HEK293 (cell line): ENCODE measurements around the gene APOC1.

Experiments used
- CTCF ChIA-PET: fragments of 350-600 bp; formaldehyde crosslinking; extraction: SDS; loops from one replicate; lab custom pipeline; 2021; ENCODE audit warnings: antibody characterized with exemption; lab: Yijun Ruan, JAX
- POLR2A ChIA-PET: fragments of 300-600 bp; formaldehyde crosslinking; extraction: SDS; loops from one replicate; lab custom pipeline; 2020; ENCODE audit warnings: antibody characterized with exemption, inconsistent platforms; lab: Yijun Ruan, JAX
- H3K27ac ChIP-seq: fragments of 200-500 bp; sonication (Bioruptor generic); 2 replicates; pipeline ENCODE4 v1.5.1; 2014; ENCODE audit warnings: low read depth, low read length, control low read depth, inconsistent platforms; ENCODE audit errors: extremely low read depth
- H3K36me3 ChIP-seq, 2 experiments: fragments of 200-500 bp in 1 of 2; sonication (Bioruptor generic) in 1 of 2; 1 replicate in 1 of 2; 2 replicates in 1 of 2; pipeline ENCODE4 v1.5.1; 2014 to 2017; ENCODE audit warnings: inconsistent platforms in 2 of 2, low read length in 2 of 2; ENCODE audit not compliant: control insufficient read depth in 2 of 2, insufficient read depth in 1 of 2
- H3K4me1 ChIP-seq: fragments of 200-500 bp; sonication (Bioruptor generic); 2 replicates; pipeline ENCODE4 v1.5.1; 2014; ENCODE audit warnings: mild to moderate bottlenecking, low read length, inconsistent platforms; ENCODE audit not compliant: control insufficient read depth, insufficient read depth
- H3K4me3 ChIP-seq: 2 replicates; pipeline ENCODE4 v1.5.1; 2011; ENCODE audit warnings: low read depth, mild to moderate bottlenecking, control low read depth, low read length, moderate library complexity
- H3K9me3 ChIP-seq: fragments of 200-500 bp; sonication (Bioruptor generic); 2 replicates; pipeline ENCODE4 v1.5.1; 2014; ENCODE audit warnings: low read depth, low read length, inconsistent platforms; ENCODE audit not compliant: control insufficient read depth, insufficient read depth
- CTCF ChIP-seq: fragments of 450-650 bp; formaldehyde crosslinking; IDR thresholded peaks from 2 replicates; pipeline ENCODE4 v1.5.1; 2016; ENCODE audit warnings: missing biosample characterization, missing genetic modification characterization
- GLI2 ChIP-seq: fragments of 450-650 bp; formaldehyde crosslinking; IDR thresholded peaks from 2 replicates; pipeline ENCODE4; 2017; ENCODE audit warnings: missing biosample characterization, missing genetic modification characterization, low read depth, borderline replicate concordance
- KLF8 ChIP-seq: fragments of 450-650 bp; formaldehyde crosslinking; IDR thresholded peaks from 2 replicates; pipeline ENCODE4 v1.5.1; 2016; ENCODE audit warnings: missing biosample characterization, missing genetic modification characterization
- PRDM10 ChIP-seq: fragments of 450-650 bp; formaldehyde crosslinking; IDR thresholded peaks from 2 replicates; pipeline ENCODE4 v1.5.1; 2016; ENCODE audit warnings: missing biosample characterization, missing genetic modification characterization
- SP7 ChIP-seq: fragments of 450-650 bp; formaldehyde crosslinking; IDR thresholded peaks from 2 replicates; pipeline ENCODE4 v1.5.1; 2016; ENCODE audit warnings: missing biosample characterization, missing genetic modification characterization
- TRIM28 ChIP-seq: IDR thresholded peaks from 2 replicates; pipeline ENCODE4 v1.6.1; 2011; ENCODE audit warnings: low read length, control low read depth, borderline replicate concordance
- YY1 ChIP-seq: fragments of 450-650 bp; formaldehyde crosslinking; IDR thresholded peaks from 2 replicates; pipeline ENCODE4 v1.5.1; 2018; ENCODE audit warnings: missing biosample characterization, missing genetic modification characterization
- ZFP37 ChIP-seq: fragments of 450-650 bp; formaldehyde crosslinking; IDR thresholded peaks from 2 replicates; pipeline ENCODE4 v1.5.1; 2016; ENCODE audit warnings: missing biosample characterization, missing genetic modification characterization
- ZNF148 ChIP-seq: fragments of 450-650 bp; formaldehyde crosslinking; IDR thresholded peaks from 2 replicates; pipeline ENCODE4 v1.5.0; 2017; ENCODE audit warnings: missing biosample characterization, missing genetic modification characterization, borderline replicate concordance
- ZNF19 ChIP-seq: fragments of 450-650 bp; formaldehyde crosslinking; IDR thresholded peaks from 2 replicates; pipeline ENCODE4; 2016; ENCODE audit warnings: missing biosample characterization, missing genetic modification characterization, low read depth
- ZNF223 ChIP-seq: fragments of 450-650 bp; formaldehyde crosslinking; IDR thresholded peaks from 2 replicates; pipeline ENCODE4 v1.5.1; 2016; ENCODE audit warnings: missing biosample characterization, missing genetic modification characterization
- ZNF362 ChIP-seq: fragments of 450-650 bp; formaldehyde crosslinking; IDR thresholded peaks from 2 replicates; pipeline ENCODE4 v1.5.1; 2016; ENCODE audit warnings: missing biosample characterization, missing genetic modification characterization
- ZNF544 ChIP-seq: fragments of 450-650 bp; formaldehyde crosslinking; IDR thresholded peaks from 2 replicates; pipeline ENCODE4 v1.5.0; 2017; ENCODE audit warnings: missing biosample characterization, missing genetic modification characterization
- ZNF585B ChIP-seq: fragments of 450-650 bp; formaldehyde crosslinking; IDR thresholded peaks from 2 replicates; pipeline ENCODE4 v1.5.1; 2016; ENCODE audit warnings: missing biosample characterization, missing genetic modification characterization
- ZNF664 ChIP-seq: fragments of 450-650 bp; formaldehyde crosslinking; IDR thresholded peaks from 2 replicates; pipeline ENCODE4 v1.5.1; 2016; ENCODE audit warnings: missing biosample characterization, missing genetic modification characterization
- ZNF707 ChIP-seq: fragments of 450-650 bp; formaldehyde crosslinking; IDR thresholded peaks from 2 replicates; pipeline ENCODE4 v1.5.1; 2016; ENCODE audit warnings: missing biosample characterization, missing genetic modification characterization
- ZNF791 ChIP-seq: fragments of 450-650 bp; formaldehyde crosslinking; IDR thresholded peaks from 2 replicates; pipeline ENCODE4 v1.5.1; 2016; ENCODE audit warnings: missing biosample characterization, missing genetic modification characterization
- ZNF837 ChIP-seq: fragments of 450-650 bp; formaldehyde crosslinking; IDR thresholded peaks from 2 replicates; pipeline ENCODE4 v1.5.1; 2016; ENCODE audit warnings: missing biosample characterization, missing genetic modification characterization

The APOC1 gene

GRCh38 chr19:44883922-44884321 lies 30.5 kb upstream of the APOC1 start:
- H3K36me3 ChIP-seq: peaks cover 11 to 44% of the 10 kb centered on the region in 2 experiments; a peak in 2 of 3 replicates
- H3K27ac ChIP-seq: no peak overlapping the region
- no peak overlapping the region for H3K4me3 ChIP-seq
- H3K9me3 ChIP-seq: no peaks in the 10 kb centered on the region
- ChIA-PET CTCF (interaction anchor here (0.9 to 1.7 kb wide), 6 partner anchors 19 to 114 kb away, joined by 3 to 8 read pairs (median 4); partner anchors contain the start of gene NECTIN2), POLR2A (interaction anchor here (0.5 to 1.2 kb wide), 3 partner anchors 26 to 38 kb away, joined by 3 to 5 read pairs (median 3); partner anchors contain the start of gene NECTIN2)
- TF ChIP-seq ZFP37 (tag by site-specific recombination) (no peak), KLF8 (tag by site-specific recombination) (no peak), YY1 (tag by site-specific recombination) (no peak), ZNF362 (tag by site-specific recombination) (no peak), ZNF707 (tag by site-specific recombination) (no peak), ZNF664 (tag by site-specific recombination) (no peak), CTCF (no peak), ZNF148 (tag by site-specific recombination) (no peak), TRIM28 (no peak), ZNF223 (tag by site-specific recombination) (no peak), ZNF837 (tag by site-specific recombination) (no peak), ZNF585B (tag by site-specific recombination) (no peak), GLI2 (no peak)
- H3K4me1 ChIP-seq: no peaks in the 10 kb centered on the region

- H3K9me3 ChIP-seq: no peaks in the 10 kb centered on the region
- H3K4me1 ChIP-seq: peaks cover under 1% of the 10 kb centered on the region
- peaks cover 11 to 40% of the 10 kb centered on the region in 2 experiments; a peak in 2 of 3 replicates for H3K36me3 ChIP-seq
- POLR2A ChIA-PET: interaction anchor here (0.6 to 1.2 kb wide), 3 partner anchors 36 to 113 kb away, joined by 3 to 4 read pairs (median 3); partner anchors contain the start of gene NECTIN2
- no peak overlapping the region for H3K27ac ChIP-seq
- no peak for TF ChIP-seq ZNF791 (tag by site-specific recombination)
- TF ChIP-seq ZNF544 (tag by site-specific recombination): no peak
- no peak for TF ChIP-seq SP7 (tag by site-specific recombination)
- TF ChIP-seq PRDM10 (tag by site-specific recombination): no peak
- no peak for TF ChIP-seq ZNF19 (tag by site-specific recombination)
- CTCF ChIA-PET: interaction anchor here (0.9 to 1.7 kb wide), 5 partner anchors 18 to 115 kb away, joined by 3 to 8 read pairs (median 4); partner anchors contain the start of gene NECTIN2
- no peak overlapping the region for H3K4me3 ChIP-seq
These were observed 29.8 kb upstream of the APOC1 start for GRCh38 chr19:44884566-44884965.
